NCI-H2227 treated with DMSO at 0.1 percent for 48 hours (cell line): ENCODE results near the gene CCDC146.
"Not testable (repeated sequence)": the region's sequence is repeated elsewhere in the genome, so short reads cannot be mapped to it uniquely, and the experiment has no call there.

Experiments used
- DNase-seq: peaks from one replicate; lab custom pipeline; 2025; lab: John Stamatoyannopoulos, UW

The CCDC146 gene

GRCh38 chr7:77140291-77140690, 17.9 kb downstream of the CCDC146 start:
- not testable (repeated sequence) for DNase-seq

- not testable (repeated sequence) for DNase-seq
Observed at GRCh38 chr7:77152232-77152631, 29.8 kb downstream of the CCDC146 start.

GRCh38 chr7:77154917-77155464, 32.6 kb downstream of the CCDC146 start:
- not testable (repeated sequence) for DNase-seq

- DNase-seq, result not testable (repeated sequence)
Observed at GRCh38 chr7:77155601-77156377, 33.4 kb downstream of the CCDC146 start.

- DNase-seq, result not testable (repeated sequence)
Observed at GRCh38 chr7:77157034-77157433, 34.6 kb downstream of the CCDC146 start.

GRCh38 chr7:77157446-77157845, 35.0 kb downstream of the CCDC146 start:
- no peak for DNase-seq

GRCh38 chr7:77171073-77171472, 48.7 kb downstream of the CCDC146 start:
- not testable (repeated sequence) for DNase-seq

GRCh38 chr7:77172437-77173172, 50.2 kb downstream of the CCDC146 start:
- not testable (repeated sequence) for DNase-seq

- not testable (repeated sequence) for DNase-seq
Observed at GRCh38 chr7:77174418-77174817, 52.0 kb downstream of the CCDC146 start.

GRCh38 chr7:77175274-77175800, 52.9 kb downstream of the CCDC146 start:
- DNase-seq, result not testable (repeated sequence)

GRCh38 chr7:77177321-77177904, 55.0 kb downstream of the CCDC146 start:
- not testable (repeated sequence) for DNase-seq

- not testable (repeated sequence) for DNase-seq
Observed at GRCh38 chr7:77178024-77178423, 55.6 kb downstream of the CCDC146 start.

GRCh38 chr7:77181015-77181595, 58.7 kb downstream of the CCDC146 start:
- no peak for DNase-seq

- no peak for DNase-seq
Observed at GRCh38 chr7:77181734-77182133, 59.3 kb downstream of the CCDC146 start.

- no peak for DNase-seq
Observed at GRCh38 chr7:77182261-77182660, 59.8 kb downstream of the CCDC146 start.

GRCh38 chr7:77184463-77184862, 62.0 kb downstream of the CCDC146 start:
- DNase-seq, result no peak

GRCh38 chr7:77184990-77185389, 62.6 kb downstream of the CCDC146 start:
- DNase-seq, result no peak

- no peak for DNase-seq
Observed at GRCh38 chr7:77185866-77186265, 63.5 kb downstream of the CCDC146 start.

GRCh38 chr7:77188731-77189437, 66.5 kb downstream of the CCDC146 start:
- DNase-seq, result no peak

GRCh38 chr7:77197141-77197540, 74.7 kb downstream of the CCDC146 start:
- no peak for DNase-seq
